K562 (cell line): Measurements from ENCODE around the gene ANTKMT.

Experiments used
- CHD4 ChIP-seq: fragments of 200-600 bp; sonication (generic); IDR thresholded peaks from 3 replicates; pipeline ENCODE4 v1.6.1; 2012; ENCODE audit warnings: low read depth, mild to moderate bottlenecking, mixed read lengths, low read length, inconsistent platforms; ENCODE audit not compliant: insufficient read depth, insufficient replicate concordance, poor library complexity, severe bottlenecking
- CTCF ChIP-seq, 3 experiments: IDR thresholded peaks in 2 of 3; conservative IDR thresholded peaks in 1 of 3; 2 replicates each; pipeline ENCODE4 v1.5.1; 2011 to 2012; ENCODE audit warnings: low read length in 3 of 3, mild to moderate bottlenecking in 3 of 3, control low read depth in 2 of 3, improper control_type of control experiment in 1 of 3, inconsistent platforms in 1 of 3, low read depth in 1 of 3, mixed read lengths in 1 of 3, moderate library complexity in 1 of 3; ENCODE audit not compliant: insufficient read depth in 2 of 3
- JUND ChIP-seq, 2 experiments: IDR thresholded peaks; 2 replicates in 1 of 2; 3 replicates in 1 of 2; pipeline ENCODE4 v1.6.1; 2011; ENCODE audit warnings: borderline replicate concordance in 2 of 2, low read depth in 2 of 2, low read length in 2 of 2, improper control_type of control experiment in 1 of 2, missing biosample characterization in 1 of 2, missing genetic modification characterization in 1 of 2, missing genetic modification reagents in 1 of 2
- MAFK ChIP-seq: IDR thresholded peaks from 2 replicates; pipeline ENCODE4 v1.6.1; 2011; ENCODE audit warnings: low read length, improper control_type of control experiment
- SP1 ChIP-seq: sonication (generic); formaldehyde crosslinking; IDR thresholded peaks from 2 replicates; pipeline ENCODE4 v1.8.1; 2022; ENCODE audit warnings: mild to moderate bottlenecking, missing genetic modification reagents
- TEAD2 ChIP-seq: fragments of 450-650 bp; IDR thresholded peaks from 2 replicates; pipeline ENCODE4 v1.6.1; 2016; ENCODE audit warnings: missing genetic modification characterization, control low read depth, missing compliant biosample characterization
- USF2 ChIP-seq: sonication (generic); formaldehyde crosslinking; IDR thresholded peaks from 2 replicates; pipeline ENCODE4 v1.5.0; 2020; ENCODE audit warnings: missing genetic modification reagents
- ZNF24 ChIP-seq: fragments of 450-650 bp; IDR thresholded peaks from 2 replicates; pipeline ENCODE4 v1.6.1; 2016

GRCh38 chr16:708019-708418, 12.9 kb upstream of the ANTKMT start:
- TF ChIP-seq SP1 (CRISPR knock-in tag) (no peak), CTCF (IDR thresholded peaks at IDR 0.05 in 2 of 3, conservative IDR thresholded peaks at IDR 0.05 in 1 of 3; ENCODE audit: insufficient read depth in 2 of 3, low read depth in 1 of 3, low read length in 3 of 3) (no peak), JUND (IDR thresholded peaks at IDR 0.05; ENCODE audit: borderline replicate concordance, low read depth, low read length) (no peak), JUND (tag; IDR thresholded peaks at IDR 0.05; ENCODE audit: borderline replicate concordance, low read depth, low read length) (no peak), TEAD2 (tag) (no peak), USF2 (CRISPR knock-in tag) (no peak), MAFK (no peak), CHD4 (no peak), ZNF24 (no peak)
